ENCODE results near the gene BTG1. TPM values are rescaled to one million over a fixed set of nuclear protein-coding genes. Genes with fewer than 3 reads are reported as not detected.

Gene BTG1
- total and polyA plus RNA-seq, 5 donors from 2014 or later: 509 to 1,342 (median 885) TPM

GRCh38 chr12:92186038-92186470 is 40.4 kb upstream of the BTG1 start:
- Mint-ChIP-seq H3K27ac (peak overlapping the region; percentile 56 to 89 (median 66)), H3K4me3 (peak overlapping the region in 3 of 4 donors; percentile 34 to 71 (median 43)), H3K36me3 (no peaks in the 10 kb centered on the region), H3K27me3 (no peaks in the 10 kb centered on the region), H3K9me3 (peaks cover 0 to 4% (median 0%) of the 10 kb centered on the region in 7 donors), H3K4me1 (peaks cover 26 to 37% (median 31%) of the 10 kb centered on the region in 4 donors)
- peaks cover 21% of the 10 kb centered on the region for H3K4me1 ChIP-seq (ENCODE audit: control insufficient read depth, insufficient read depth, low read length, poor library complexity, severe bottlenecking)
- H3K27me3 ChIP-seq (ENCODE audit: control insufficient read depth, insufficient read depth, low read length): no peaks in the 10 kb centered on the region
- no peaks in the 10 kb centered on the region for H3K36me3 ChIP-seq (ENCODE audit: control insufficient read depth, insufficient read depth, low read length)
- no peaks in the 10 kb centered on the region for H3K9me3 ChIP-seq (ENCODE audit: control insufficient read depth in 2 of 2, low read length in 2 of 2)
- no peak overlapping the region for H3K4me3 ChIP-seq (ENCODE audit: low read depth, low read length)
- ATAC-seq (ENCODE audit: low read depth in 2 of 2): no peak
- peak in 1 of 3 donors; percentile 22 for DNase-seq
- no peak overlapping the region for H3K27ac ChIP-seq (ENCODE audit: insufficient read depth, low read length, poor library complexity, severe bottlenecking)

GRCh38 chr12:92185052-92185451 is 39.4 kb upstream of the BTG1 start:
- H3K36me3 ChIP-seq (ENCODE audit: control insufficient read depth, insufficient read depth, low read length): no peaks in the 10 kb centered on the region
- H3K4me1 ChIP-seq (ENCODE audit: control insufficient read depth, insufficient read depth, low read length, poor library complexity, severe bottlenecking): peaks cover 21% of the 10 kb centered on the region
- H3K27ac ChIP-seq (ENCODE audit: insufficient read depth, low read length, poor library complexity, severe bottlenecking): no peak overlapping the region
- peak overlapping the region in 2 of 3 donors; percentile 39 to 45 for H3K27ac Mint-ChIP-seq
- no peaks in the 10 kb centered on the region for H3K27me3 Mint-ChIP-seq
- no peaks in the 10 kb centered on the region for H3K27me3 ChIP-seq (ENCODE audit: control insufficient read depth, insufficient read depth, low read length)
- H3K4me3 Mint-ChIP-seq: peak overlapping the region in 2 of 4 donors; percentile 31 to 42
- DNase-seq (peak in 2 of 3 donors; percentile 30 to 79), ATAC-seq (ENCODE audit: low read depth in 2 of 2) (peak; percentile 80 to 83)
- H3K9me3 Mint-ChIP-seq: peaks cover 0 to 4% (median 0%) of the 10 kb centered on the region in 7 donors
- peak overlapping the region; percentile 27 for H3K4me3 ChIP-seq (ENCODE audit: low read depth, low read length)
- H3K9me3 ChIP-seq (ENCODE audit: control insufficient read depth in 2 of 2, low read length in 2 of 2): no peaks in the 10 kb centered on the region
- no peaks in the 10 kb centered on the region for H3K36me3 Mint-ChIP-seq
- H3K4me1 Mint-ChIP-seq: peaks cover 26 to 38% (median 32%) of the 10 kb centered on the region in 4 donors

DNA sequence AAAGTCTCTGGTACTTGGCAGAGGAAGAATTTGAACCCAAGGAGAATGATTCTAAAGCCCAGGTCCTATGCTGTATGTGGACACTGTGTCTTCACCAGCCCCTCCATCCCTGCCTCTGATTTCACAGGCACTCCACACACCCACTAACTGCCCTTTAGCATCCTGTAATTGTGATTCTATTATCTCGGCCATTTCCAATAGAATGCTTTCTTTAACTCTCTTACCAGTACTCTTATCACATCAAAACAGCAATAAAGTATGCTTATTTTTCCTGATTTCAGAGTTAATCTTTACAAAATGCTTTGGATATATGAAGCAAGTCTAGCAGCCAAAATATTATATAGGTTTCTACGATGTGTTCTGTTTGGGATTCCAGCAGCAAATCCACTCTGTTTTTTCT is 37.9 kb upstream of the BTG1 start:
- peak overlapping the region in 1 of 3 donors; percentile 77 for H3K27ac Mint-ChIP-seq
- no peaks in the 10 kb centered on the region for H3K36me3 Mint-ChIP-seq
- DNase-seq (no peak), ATAC-seq (ENCODE audit: low read depth in 2 of 2) (no peak)
- Histone ChIP-seq H3K27ac (ENCODE audit: insufficient read depth, low read length, poor library complexity, severe bottlenecking) (no peak overlapping the region), H3K36me3 (ENCODE audit: control insufficient read depth, insufficient read depth, low read length) (no peaks in the 10 kb centered on the region), H3K27me3 (ENCODE audit: control insufficient read depth, insufficient read depth, low read length) (no peaks in the 10 kb centered on the region), H3K4me3 (ENCODE audit: low read depth, low read length) (no peak overlapping the region), H3K4me1 (ENCODE audit: control insufficient read depth, insufficient read depth, low read length, poor library complexity, severe bottlenecking) (peaks cover 21% of the 10 kb centered on the region), H3K9me3 (ENCODE audit: control insufficient read depth in 2 of 2, low read length in 2 of 2) (no peaks in the 10 kb centered on the region)
- H3K9me3 Mint-ChIP-seq: no peaks in the 10 kb centered on the region
- no peak overlapping the region for H3K4me3 Mint-ChIP-seq
- peaks cover 23 to 38% (median 31%) of the 10 kb centered on the region in 4 donors for H3K4me1 Mint-ChIP-seq
- H3K27me3 Mint-ChIP-seq: no peaks in the 10 kb centered on the region

DNA sequence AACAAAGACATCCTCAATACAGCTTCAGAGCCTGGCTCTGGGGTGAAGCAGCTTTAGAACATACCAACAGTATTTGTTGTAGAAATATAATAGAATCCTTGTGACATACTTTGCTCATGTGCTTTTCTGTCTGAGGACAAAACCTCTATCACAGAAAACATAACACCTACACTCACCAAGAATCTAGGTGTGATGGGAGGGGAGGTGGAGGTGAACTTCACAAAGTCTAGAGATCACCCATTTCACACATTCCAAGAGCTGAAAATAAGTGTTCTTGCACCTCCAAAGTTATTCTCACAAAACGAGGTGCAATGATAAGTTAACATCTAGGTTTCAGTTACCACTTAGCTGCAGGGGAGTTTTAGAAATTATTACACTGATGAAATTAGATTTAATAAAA is 32.7 kb upstream of the BTG1 start:
- H3K36me3 Mint-ChIP-seq: peaks cover 9% of the 10 kb centered on the region
- H3K27ac Mint-ChIP-seq: no peak overlapping the region
- peaks cover 0 to 10% (median 3%) of the 10 kb centered on the region in 4 donors for H3K4me1 Mint-ChIP-seq
- Histone ChIP-seq H3K4me3 (ENCODE audit: low read depth, low read length) (no peak overlapping the region), H3K36me3 (ENCODE audit: control insufficient read depth, insufficient read depth, low read length) (no peaks in the 10 kb centered on the region), H3K4me1 (ENCODE audit: control insufficient read depth, insufficient read depth, low read length, poor library complexity, severe bottlenecking) (no peaks in the 10 kb centered on the region), H3K27me3 (ENCODE audit: control insufficient read depth, insufficient read depth, low read length) (no peaks in the 10 kb centered on the region), H3K9me3 (ENCODE audit: control insufficient read depth in 2 of 2, low read length in 2 of 2) (no peaks in the 10 kb centered on the region), H3K27ac (ENCODE audit: insufficient read depth, low read length, poor library complexity, severe bottlenecking) (no peak overlapping the region)
- H3K9me3 Mint-ChIP-seq: no peaks in the 10 kb centered on the region
- H3K27me3 Mint-ChIP-seq: no peaks in the 10 kb centered on the region
- no peak overlapping the region for H3K4me3 Mint-ChIP-seq
- no peak for ATAC-seq (ENCODE audit: low read depth in 2 of 2)
- DNase-seq: no peak

DNA sequence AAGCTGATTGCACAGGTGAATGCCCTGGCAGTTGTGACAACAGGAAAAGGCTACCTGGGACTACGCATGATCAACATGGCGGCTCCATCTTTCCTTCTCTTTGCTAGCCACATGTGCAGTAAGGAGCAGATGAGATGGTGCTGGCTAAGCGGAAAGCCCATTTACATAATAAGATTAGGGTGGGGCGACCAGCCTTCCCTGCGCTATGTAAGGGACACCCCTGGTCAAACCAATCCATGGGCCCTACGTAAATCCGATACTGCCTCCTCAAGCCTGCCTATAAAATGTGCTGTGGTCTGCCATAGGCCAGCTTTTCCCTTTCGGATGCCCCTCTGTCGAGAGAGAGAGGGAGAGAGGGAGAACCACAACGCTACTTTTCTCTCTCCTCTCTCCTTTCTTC is 31.0 kb upstream of the BTG1 start:
- no peaks in the 10 kb centered on the region for H3K9me3 Mint-ChIP-seq
- ATAC-seq (ENCODE audit: low read depth in 2 of 2): no peak
- Histone ChIP-seq H3K4me1 (ENCODE audit: control insufficient read depth, insufficient read depth, low read length, poor library complexity, severe bottlenecking) (peaks cover 7% of the 10 kb centered on the region), H3K9me3 (ENCODE audit: control insufficient read depth in 2 of 2, low read length in 2 of 2) (no peaks in the 10 kb centered on the region), H3K36me3 (ENCODE audit: control insufficient read depth, insufficient read depth, low read length) (no peaks in the 10 kb centered on the region), H3K27me3 (ENCODE audit: control insufficient read depth, insufficient read depth, low read length) (no peaks in the 10 kb centered on the region), H3K4me3 (ENCODE audit: low read depth, low read length) (no peak overlapping the region), H3K27ac (ENCODE audit: insufficient read depth, low read length, poor library complexity, severe bottlenecking) (no peak overlapping the region)
- peaks cover 6 to 21% (median 12%) of the 10 kb centered on the region in 4 donors for H3K4me1 Mint-ChIP-seq
- H3K4me3 Mint-ChIP-seq: no peak overlapping the region
- peak overlapping the region in 1 of 3 donors; percentile 56 for H3K27ac Mint-ChIP-seq
- no peak for DNase-seq
- no peaks in the 10 kb centered on the region for H3K27me3 Mint-ChIP-seq
- H3K36me3 Mint-ChIP-seq: peaks cover 9% of the 10 kb centered on the region

- Mint-ChIP-seq H3K27ac (no peak overlapping the region), H3K27me3 (no peaks in the 10 kb centered on the region), H3K36me3 (peaks cover 9% of the 10 kb centered on the region), H3K9me3 (no peaks in the 10 kb centered on the region), H3K4me1 (peaks cover 6 to 22% (median 12%) of the 10 kb centered on the region in 4 donors), H3K4me3 (no peak overlapping the region)
- Histone ChIP-seq H3K4me3 (ENCODE audit: low read depth, low read length) (no peak overlapping the region), H3K27me3 (ENCODE audit: control insufficient read depth, insufficient read depth, low read length) (no peaks in the 10 kb centered on the region), H3K9me3 (ENCODE audit: control insufficient read depth in 2 of 2, low read length in 2 of 2) (no peaks in the 10 kb centered on the region), H3K4me1 (ENCODE audit: control insufficient read depth, insufficient read depth, low read length, poor library complexity, severe bottlenecking) (peaks cover 7% of the 10 kb centered on the region), H3K27ac (ENCODE audit: insufficient read depth, low read length, poor library complexity, severe bottlenecking) (no peak overlapping the region), H3K36me3 (ENCODE audit: control insufficient read depth, insufficient read depth, low read length) (no peaks in the 10 kb centered on the region)
- ATAC-seq (ENCODE audit: low read depth in 2 of 2) (no peak), DNase-seq (no peak)
Observed at GRCh38 chr12:92175961-92176360, 30.3 kb upstream of the BTG1 start.

- no peaks in the 10 kb centered on the region for H3K9me3 Mint-ChIP-seq
- H3K9me3 ChIP-seq (ENCODE audit: control insufficient read depth in 2 of 2, low read length in 2 of 2): no peaks in the 10 kb centered on the region
- H3K4me1 Mint-ChIP-seq: peaks cover 8 to 25% (median 21%) of the 10 kb centered on the region in 4 donors
Observed at GRCh38 chr12:92170050-92170449, 24.4 kb upstream of the BTG1 start.

GRCh38 chr12:92167075-92167474 is 21.4 kb upstream of the BTG1 start:
- Mint-ChIP-seq H3K4me1 (peaks cover 4 to 36% (median 17%) of the 10 kb centered on the region in 4 donors), H3K9me3 (peaks cover 0 to 2% (median 0%) of the 10 kb centered on the region in 7 donors), H3K27ac (no peak overlapping the region), H3K27me3 (no peaks in the 10 kb centered on the region), H3K36me3 (no peaks in the 10 kb centered on the region), H3K4me3 (no peak overlapping the region)
- H3K4me3 ChIP-seq (ENCODE audit: low read depth, low read length): no peak overlapping the region
- H3K27me3 ChIP-seq (ENCODE audit: control insufficient read depth, insufficient read depth, low read length): no peaks in the 10 kb centered on the region
- no peak for ATAC-seq (ENCODE audit: low read depth in 2 of 2)
- no peaks in the 10 kb centered on the region for H3K36me3 ChIP-seq (ENCODE audit: control insufficient read depth, insufficient read depth, low read length)
- no peak for DNase-seq
- peaks cover 3% of the 10 kb centered on the region for H3K4me1 ChIP-seq (ENCODE audit: control insufficient read depth, insufficient read depth, low read length, poor library complexity, severe bottlenecking)
- no peak overlapping the region for H3K27ac ChIP-seq (ENCODE audit: insufficient read depth, low read length, poor library complexity, severe bottlenecking)
- no peaks in the 10 kb centered on the region for H3K9me3 ChIP-seq (ENCODE audit: control insufficient read depth in 2 of 2, low read length in 2 of 2)

More at GRCh38 chr12:92170050-92170449, 24.4 kb upstream of the BTG1 start:
- H3K27ac ChIP-seq (ENCODE audit: insufficient read depth, low read length, poor library complexity, severe bottlenecking): no peak overlapping the region
- H3K27ac Mint-ChIP-seq: peak overlapping the region in 2 of 3 donors; percentile 4 to 67
- H3K4me3 Mint-ChIP-seq: peak overlapping the region in 1 of 4 donors; percentile 4
- H3K27me3 Mint-ChIP-seq: no peaks in the 10 kb centered on the region
- no peak for ATAC-seq (ENCODE audit: low read depth in 2 of 2)
- peaks cover 7% of the 10 kb centered on the region for H3K4me1 ChIP-seq (ENCODE audit: control insufficient read depth, insufficient read depth, low read length, poor library complexity, severe bottlenecking)
- no peaks in the 10 kb centered on the region for H3K36me3 ChIP-seq (ENCODE audit: control insufficient read depth, insufficient read depth, low read length)
- H3K4me3 ChIP-seq (ENCODE audit: low read depth, low read length): no peak overlapping the region
- DNase-seq: no peak
- no peaks in the 10 kb centered on the region for H3K36me3 Mint-ChIP-seq
- no peaks in the 10 kb centered on the region for H3K27me3 ChIP-seq (ENCODE audit: control insufficient read depth, insufficient read depth, low read length)

Measured in CD4-positive, CD25-positive, alpha-beta regulatory T cell (primary cell).